Activated CD8-positive, alpha-beta T cell treated with anti-CD3 and anti-CD28 coated beads for 36 hours (primary cell): Measurements from ENCODE around the gene PMEPA1. TPM values are rescaled to one million over a fixed set of nuclear protein-coding genes. Genes with fewer than 3 reads are reported as not detected.

ENCODE experiments used
- ATAC-seq: fragments of 200-7000 bp; cut with Tn5 transposase; one replicate; pipeline ENCODE4 v1.10.0; 2021; ENCODE audit warnings: mild to moderate bottlenecking, moderate library complexity
- CTCF ChIA-PET: fragments of 350-600 bp; sonication (Branson Sonifier 250); formaldehyde crosslinking; loops from one replicate; lab custom pipeline; 2021; ENCODE audit warnings: antibody characterized with exemption; lab: Charles Lee
- POLR2A ChIA-PET: fragments of 350-600 bp; sonication (Branson Sonifier 250); formaldehyde crosslinking; loops from one replicate; lab custom pipeline; 2021; ENCODE audit warnings: antibody characterized with exemption; lab: Charles Lee
- DNase-seq: peaks from one replicate; pipeline ENCODE4 v3.0.0-alpha.2; 2020
- H3K27ac Mint-ChIP-seq: one replicate; pipeline ENCODE4 v1.8.0; 2021; ENCODE audit warnings: mild to moderate bottlenecking, mixed read lengths
- H3K27me3 Mint-ChIP-seq: one replicate; pipeline ENCODE4 v1.8.0; 2021; ENCODE audit warnings: mixed read lengths
- H3K36me3 Mint-ChIP-seq: one replicate; pipeline ENCODE4 v1.8.0; 2021; ENCODE audit warnings: low read depth, mixed read lengths
- H3K4me1 Mint-ChIP-seq: one replicate; pipeline ENCODE4 v1.8.0; 2021; ENCODE audit warnings: low read depth, mixed read lengths
- H3K4me3 Mint-ChIP-seq: one replicate; pipeline ENCODE4 v1.8.0; 2021; ENCODE audit warnings: mild to moderate bottlenecking, moderate library complexity, mixed read lengths
- H3K9me3 Mint-ChIP-seq: one replicate; pipeline ENCODE4 v1.8.0; 2021; ENCODE audit warnings: mixed read lengths
- intact Hi-C: fragments of 100-400 bp; cut with micrococcal nuclease; formaldehyde crosslinking; loops from one replicate; pipeline ENCODE4 v1.10.0; 2022
- total RNA-seq, 2 experiments: library from RNA; stranded (reverse); gene quantifications; one replicate each; pipeline ENCODE4 v1.2.3, GENCODE V29; 2021
- TF ChIP-seq, protein P1 (sequence below): fragments of 200-600 bp; IDR thresholded peaks from one replicate; pipeline ENCODE4 v1.8.0; 2022; ENCODE audit warnings: antibody characterized with exemption, mild to moderate bottlenecking

Gene PMEPA1
- total RNA-seq, 2 experiments from 2014 or later: 1.7 to 2.0 TPM

- ChIA-PET POLR2A (no interaction called here), CTCF (no interaction called here)
- no peak for ATAC-seq
- Mint-ChIP-seq H3K4me3 (no peak overlapping the region), H3K36me3 (no peaks in the 10 kb centered on the region), H3K4me1 (peaks cover 14% of the 10 kb centered on the region), H3K9me3 (no peaks in the 10 kb centered on the region), H3K27me3 (no peaks in the 10 kb centered on the region), H3K27ac (no peak overlapping the region)
- no peak for DNase-seq
- intact Hi-C loops: no loop called here
- TF ChIP-seq, protein P1, sequence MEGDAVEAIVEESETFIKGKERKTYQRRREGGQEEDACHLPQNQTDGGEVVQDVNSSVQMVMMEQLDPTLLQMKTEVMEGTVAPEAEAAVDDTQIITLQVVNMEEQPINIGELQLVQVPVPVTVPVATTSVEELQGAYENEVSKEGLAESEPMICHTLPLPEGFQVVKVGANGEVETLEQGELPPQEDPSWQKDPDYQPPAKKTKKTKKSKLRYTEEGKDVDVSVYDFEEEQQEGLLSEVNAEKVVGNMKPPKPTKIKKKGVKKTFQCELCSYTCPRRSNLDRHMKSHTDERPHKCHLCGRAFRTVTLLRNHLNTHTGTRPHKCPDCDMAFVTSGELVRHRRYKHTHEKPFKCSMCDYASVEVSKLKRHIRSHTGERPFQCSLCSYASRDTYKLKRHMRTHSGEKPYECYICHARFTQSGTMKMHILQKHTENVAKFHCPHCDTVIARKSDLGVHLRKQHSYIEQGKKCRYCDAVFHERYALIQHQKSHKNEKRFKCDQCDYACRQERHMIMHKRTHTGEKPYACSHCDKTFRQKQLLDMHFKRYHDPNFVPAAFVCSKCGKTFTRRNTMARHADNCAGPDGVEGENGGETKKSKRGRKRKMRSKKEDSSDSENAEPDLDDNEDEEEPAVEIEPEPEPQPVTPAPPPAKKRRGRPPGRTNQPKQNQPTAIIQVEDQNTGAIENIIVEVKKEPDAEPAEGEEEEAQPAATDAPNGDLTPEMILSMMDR: no peak
Observed at GRCh38 chr20:57714409-57715267, 4.8 kb upstream of the PMEPA1 start.

DNA sequence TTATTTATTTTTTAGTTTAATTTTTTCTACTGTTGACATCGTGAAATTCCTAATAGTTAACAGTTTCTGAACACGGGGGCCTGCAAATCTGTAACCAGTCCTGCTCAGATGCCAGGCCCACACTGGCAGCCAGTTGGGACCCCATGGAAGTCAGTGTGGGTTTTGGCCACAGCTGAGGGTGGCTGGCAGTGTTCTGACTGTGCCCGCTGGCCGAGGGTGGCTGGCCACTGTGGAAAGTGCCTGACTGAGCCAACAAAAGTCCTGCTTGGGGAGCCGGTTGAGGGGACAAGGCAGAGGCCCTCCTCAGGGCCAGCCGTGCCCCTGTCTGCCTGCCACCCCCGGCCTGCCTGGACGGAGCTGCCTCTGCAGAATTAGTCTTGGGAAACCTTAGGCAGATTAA, 4.1 kb upstream of the PMEPA1 start:
- CTCF ChIA-PET: no interaction called here
- Mint-ChIP-seq H3K4me3 (no peak overlapping the region), H3K9me3 (no peaks in the 10 kb centered on the region), H3K27ac (no peak overlapping the region), H3K27me3 (no peaks in the 10 kb centered on the region), H3K36me3 (no peaks in the 10 kb centered on the region), H3K4me1 (peaks cover 12% of the 10 kb centered on the region)
- intact Hi-C loops: no loop called here
- TF ChIP-seq, protein P1: no peak
- POLR2A ChIA-PET: no interaction called here
- ATAC-seq (no peak), DNase-seq (no peak)

- no peak overlapping the region for H3K4me3 Mint-ChIP-seq
- POLR2A ChIA-PET: no interaction called here
- H3K36me3 Mint-ChIP-seq: no peaks in the 10 kb centered on the region
- no peaks in the 10 kb centered on the region for H3K9me3 Mint-ChIP-seq
- H3K27ac Mint-ChIP-seq: no peak overlapping the region
- intact Hi-C loops: no loop called here
- H3K4me1 Mint-ChIP-seq: peaks cover 16% of the 10 kb centered on the region
- CTCF ChIA-PET: no interaction called here
- ATAC-seq (no peak), DNase-seq (no peak)
- peaks cover 4% of the 10 kb centered on the region for H3K27me3 Mint-ChIP-seq
- TF ChIP-seq, protein P1: no peak
Observed at GRCh38 chr20:57713505-57713903, 3.7 kb upstream of the PMEPA1 start.

DNA sequence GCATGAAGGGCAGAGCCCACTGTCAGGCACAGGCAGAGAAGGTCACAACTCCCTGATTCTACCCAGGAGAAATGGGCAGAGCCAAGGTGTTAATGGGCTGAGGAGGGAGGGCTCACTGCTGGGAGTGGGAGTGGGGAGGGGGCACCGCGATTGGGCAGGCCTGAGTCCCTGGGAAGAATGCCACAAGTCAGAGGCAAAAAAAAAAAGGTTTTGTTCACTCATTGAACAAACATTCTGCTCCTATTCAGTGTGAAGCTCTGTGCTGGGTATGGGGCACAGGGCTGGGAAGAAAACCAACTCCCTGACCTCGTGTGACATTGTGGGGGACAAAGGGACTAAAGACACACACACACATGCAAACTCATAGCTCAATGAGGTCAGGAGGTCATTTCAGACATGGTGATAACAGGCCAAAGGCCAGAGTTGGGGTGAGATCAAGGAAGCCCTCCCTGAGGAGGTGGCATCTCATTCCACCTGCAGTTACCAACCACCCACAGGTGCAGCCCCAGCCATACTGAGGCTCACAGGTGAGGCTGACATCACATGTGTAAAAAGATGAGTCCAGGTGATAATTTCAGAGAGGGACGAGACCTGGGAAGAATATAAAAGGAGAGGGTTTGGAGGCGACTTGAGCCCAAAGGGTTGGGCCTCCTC, 3.2 kb upstream of the PMEPA1 start:
- no peak for DNase-seq
- no peak for ATAC-seq
- no peaks in the 10 kb centered on the region for H3K9me3 Mint-ChIP-seq
- H3K4me1 Mint-ChIP-seq: peaks cover 16% of the 10 kb centered on the region
- intact Hi-C loops: no loop called here
- no peak overlapping the region for H3K27ac Mint-ChIP-seq
- no peaks in the 10 kb centered on the region for H3K36me3 Mint-ChIP-seq
- CTCF ChIA-PET: interaction anchor here (1.4 kb wide), 1 partner anchor 116 kb away, joined by 4 read pairs; no protein-coding TSS in a partner anchor
- TF ChIP-seq, protein P1: no peak
- H3K4me3 Mint-ChIP-seq: no peak overlapping the region
- H3K27me3 Mint-ChIP-seq: peaks cover 5% of the 10 kb centered on the region
- POLR2A ChIA-PET: interaction anchor here (1.0 kb wide), 1 partner anchor 15 kb away, joined by 4 read pairs; no protein-coding TSS in a partner anchor

GRCh38 chr20:57712341-57712740, 2.5 kb upstream of the PMEPA1 start:
- no peak for DNase-seq
- POLR2A ChIA-PET: interaction anchor here (1.0 kb wide), 1 partner anchor 14 kb away, joined by 4 read pairs; no protein-coding TSS in a partner anchor
- Mint-ChIP-seq H3K4me3 (no peak overlapping the region), H3K4me1 (peaks cover 16% of the 10 kb centered on the region), H3K36me3 (no peaks in the 10 kb centered on the region), H3K9me3 (no peaks in the 10 kb centered on the region), H3K27ac (no peak overlapping the region), H3K27me3 (peaks cover 9% of the 10 kb centered on the region)
- TF ChIP-seq, protein P1: no peak
- ATAC-seq: no peak
- CTCF ChIA-PET: interaction anchor here (1.3 to 1.4 kb wide), 2 partner anchors 8 to 116 kb away, joined by 4 read pairs; no protein-coding TSS in a partner anchor
- intact Hi-C loops: no loop called here
